ENCODE results near the gene CHIT1.

DNA sequence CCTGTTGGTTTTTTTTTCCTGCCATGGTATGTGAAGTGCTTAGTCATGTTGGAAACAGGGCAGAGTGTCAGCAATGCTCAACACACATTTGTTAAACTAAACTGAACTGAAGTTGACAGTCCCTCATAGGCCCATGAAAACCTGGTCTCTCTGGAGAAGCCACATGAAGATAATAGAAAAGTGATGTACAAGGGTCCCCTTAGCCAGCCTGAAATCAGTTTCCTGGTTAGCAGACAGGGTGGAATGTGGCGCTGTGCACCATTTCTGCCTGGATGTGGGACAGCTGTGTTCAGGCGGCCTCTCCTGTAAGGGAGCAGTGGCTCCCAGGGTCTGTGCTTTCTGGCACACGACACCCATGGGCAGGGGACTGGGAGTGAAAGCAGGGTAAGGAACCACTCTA, 33.1 kb downstream of the CHIT1 start:
- TF ChIP-seq POLR2A (IDR thresholded peaks at IDR 0.05; ENCODE audit: control extremely low read depth in 1 of 2, low read depth in 2 of 2, low read length in 2 of 2), result no peak
- TF ChIP-seq, protein P1, sequence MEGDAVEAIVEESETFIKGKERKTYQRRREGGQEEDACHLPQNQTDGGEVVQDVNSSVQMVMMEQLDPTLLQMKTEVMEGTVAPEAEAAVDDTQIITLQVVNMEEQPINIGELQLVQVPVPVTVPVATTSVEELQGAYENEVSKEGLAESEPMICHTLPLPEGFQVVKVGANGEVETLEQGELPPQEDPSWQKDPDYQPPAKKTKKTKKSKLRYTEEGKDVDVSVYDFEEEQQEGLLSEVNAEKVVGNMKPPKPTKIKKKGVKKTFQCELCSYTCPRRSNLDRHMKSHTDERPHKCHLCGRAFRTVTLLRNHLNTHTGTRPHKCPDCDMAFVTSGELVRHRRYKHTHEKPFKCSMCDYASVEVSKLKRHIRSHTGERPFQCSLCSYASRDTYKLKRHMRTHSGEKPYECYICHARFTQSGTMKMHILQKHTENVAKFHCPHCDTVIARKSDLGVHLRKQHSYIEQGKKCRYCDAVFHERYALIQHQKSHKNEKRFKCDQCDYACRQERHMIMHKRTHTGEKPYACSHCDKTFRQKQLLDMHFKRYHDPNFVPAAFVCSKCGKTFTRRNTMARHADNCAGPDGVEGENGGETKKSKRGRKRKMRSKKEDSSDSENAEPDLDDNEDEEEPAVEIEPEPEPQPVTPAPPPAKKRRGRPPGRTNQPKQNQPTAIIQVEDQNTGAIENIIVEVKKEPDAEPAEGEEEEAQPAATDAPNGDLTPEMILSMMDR (IDR thresholded peaks at IDR 0.05; ENCODE audit: control extremely low read depth in 1 of 3, insufficient read depth in 1 of 3, low read depth in 1 of 3, low read length in 3 of 3), result peak in 2 of 3 experiments; percentile 45; a peak in 2 of 4 replicates
- TF ChIP-seq CEBPB (IDR thresholded peaks at IDR 0.05; ENCODE audit: low read depth, low read length), result no peak
- no peak for TF ChIP-seq TAF1 (IDR thresholded peaks at IDR 0.05; ENCODE audit: low read depth, low read length)
- no peak for TF ChIP-seq POLR2AphosphoS5 (IDR thresholded peaks at IDR 0.05; ENCODE audit: low read depth, low read length)
- TF ChIP-seq EZH2 (IDR thresholded peaks at IDR 0.05; ENCODE audit: low read depth, low read length, severe bottlenecking), result no peak
- TF ChIP-seq JUND (IDR thresholded peaks at IDR 0.05; ENCODE audit: low read length), result no peak
- no peak for TF ChIP-seq RNF2 (IDR thresholded peaks at IDR 0.05; ENCODE audit: borderline replicate concordance, low read depth, low read length, missing control alignments, poor library complexity, severe bottlenecking)
- no peak for TF ChIP-seq HDAC6 (IDR thresholded peaks at IDR 0.05; ENCODE audit: low read depth, low read length)
- TF ChIP-seq SP1 (IDR thresholded peaks at IDR 0.05; ENCODE audit: low read depth, low read length), result no peak

All from H1 (cell line).